GM12878 (cell line): Measurements from ENCODE around the gene UNC45B. TPM values are rescaled to one million over a fixed set of nuclear protein-coding genes. Genes with fewer than 3 reads are reported as not detected.

Experiments used
- HDAC2 ChIP-seq: fragments of 200-600 bp; sonication (generic); IDR thresholded peaks from 2 replicates; pipeline ENCODE4 v1.6.1; 2017
- JUND ChIP-seq: IDR thresholded peaks from 2 replicates; pipeline ENCODE4 v1.6.1; 2012; ENCODE audit warnings: low read depth, mild to moderate bottlenecking, low read length, improper control_type of control experiment, moderate library complexity
- NBN ChIP-seq: fragments of 450-650 bp; IDR thresholded peaks from 2 replicates; pipeline ENCODE4 v1.6.1; 2016
- NFYB ChIP-seq: IDR thresholded peaks from 2 replicates; pipeline ENCODE4 v1.6.1; 2011; ENCODE audit warnings: low read depth, mild to moderate bottlenecking, low read length, improper control_type of control experiment, moderate library complexity; ENCODE audit not compliant: insufficient read depth
- RELA ChIP-seq: fragments of 450-650 bp; IDR thresholded peaks from 2 replicates; pipeline ENCODE4 v1.8.0; 2014; ENCODE audit warnings: borderline replicate concordance; ENCODE audit not compliant: partially characterized antibody
- TCF3 ChIP-seq: IDR thresholded peaks from 2 replicates; pipeline ENCODE4 v1.6.1; 2012; ENCODE audit warnings: low read depth, mild to moderate bottlenecking, low read length, borderline replicate concordance; ENCODE audit not compliant: insufficient read depth
- ZNF217 ChIP-seq: fragments of 450-650 bp; IDR thresholded peaks from 2 replicates; pipeline ENCODE4 v1.6.1; 2017; ENCODE audit warnings: antibody characterized with exemption, mild to moderate bottlenecking
- polyA plus RNA-seq, 11 experiments: library from polyadenylated mRNA; depleted of rRNA in 4 of 11; unstranded in 6 of 11; stranded (reverse) in 5 of 11; fragments of >200 nt; fragmentation: Nextera tagmentation in 4 of 11; fragmentation: Illumina TruSeq in 1 of 11; extraction: Ambion mirVana in 4 of 11; extraction: Trizol in 1 of 11; gene quantifications; 1 replicate in 1 of 11; 2 replicates in 10 of 11; pipeline versions ENCODE4 v1.2.1 to v1.2.3, GENCODE V29; 2011 to 2016; ENCODE audit warnings: inconsistent platforms in 2 of 11, missing spikeins in 2 of 11, low read depth in 1 of 11
- total RNA-seq, 4 experiments: library from RNA; depleted of rRNA in 3 of 4; stranded (reverse); fragments of >200 nt in 3 of 4; fragmentation: Illumina TruSeq in 1 of 4; extraction: Trizol in 1 of 4; gene quantifications; 2 replicates each; pipeline versions ENCODE4 v1.2.1 to v1.2.3, GENCODE V29; 2013 to 2021
- TF ChIP-seq, protein P1 (sequence below): fragments of 450-650 bp; IDR thresholded peaks from 2 replicates; pipeline ENCODE4 v1.6.1; 2017; ENCODE audit warnings: mild to moderate bottlenecking
- TF ChIP-seq, protein P2 (sequence below): fragments of 150-350 bp; IDR thresholded peaks from 2 replicates; pipeline ENCODE4 v1.6.1; 2016; ENCODE audit warnings: low read depth, low read length
- TF ChIP-seq, protein P3 (sequence below): IDR thresholded peaks from 2 replicates; pipeline ENCODE4 v1.6.1; 2011; ENCODE audit warnings: borderline replicate concordance, low read depth, mild to moderate bottlenecking, moderate library complexity, mixed read lengths, low read length; ENCODE audit not compliant: insufficient read depth; ENCODE audit errors: extremely low read length
- TF ChIP-seq, protein P4 (sequence below): IDR thresholded peaks from 2 replicates; pipeline ENCODE4 v1.6.1; 2012; ENCODE audit warnings: improper control_type of control experiment, low read depth, low read length; ENCODE audit not compliant: insufficient replicate concordance
- TF ChIP-seq, protein P5 (sequence below): fragments of 450-650 bp; IDR thresholded peaks from 2 replicates; pipeline ENCODE4 v1.6.1; 2017; ENCODE audit warnings: low read depth, mild to moderate bottlenecking, moderate library complexity

UNC45B gene
- total and polyA plus RNA-seq, 10 of the 15 experiments (the other 5 are each of a cell fraction or from before 2014, with no cell fraction given), result 0.03 TPM; not detected in 9

DNA sequence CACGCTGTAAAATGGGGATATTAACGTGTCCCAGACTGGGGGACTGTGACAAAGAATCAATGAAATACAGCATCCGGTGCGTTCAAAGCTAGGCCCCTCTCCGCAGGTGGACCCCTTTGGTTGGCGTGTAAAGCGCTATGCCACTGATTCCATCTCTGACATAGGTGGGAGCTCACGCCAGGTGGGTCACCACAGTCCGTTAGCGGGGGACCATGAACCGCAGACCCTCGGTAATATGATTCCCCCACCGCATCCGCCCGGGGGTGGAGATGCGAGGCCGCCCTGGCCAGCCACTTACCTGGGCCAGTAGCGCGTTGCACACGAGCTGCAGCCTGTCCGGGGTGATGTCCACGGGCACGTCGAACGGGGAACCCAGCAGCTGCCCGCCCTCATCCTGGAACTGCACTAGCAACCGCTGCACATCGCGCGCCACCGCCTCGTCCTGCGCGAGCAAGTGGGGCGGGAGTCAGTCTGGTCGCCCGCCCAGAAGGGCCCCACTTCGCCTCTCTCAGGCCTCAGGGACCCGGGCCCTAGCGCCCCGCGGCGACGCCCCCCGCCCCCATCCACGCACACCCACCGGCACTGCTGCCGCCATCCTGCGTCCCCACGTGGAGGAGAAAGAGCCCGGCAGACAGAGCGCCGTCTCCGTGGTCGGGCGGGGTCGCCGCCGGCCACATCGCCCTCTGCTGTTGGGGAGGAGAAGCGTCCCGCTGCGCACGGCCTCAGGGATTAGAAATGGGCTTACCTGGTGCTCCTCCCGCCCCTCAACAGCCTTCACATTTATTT, 5.7 kb upstream of the UNC45B start, which contains the start of gene NLE1 (continued):
- TF ChIP-seq, protein P1, sequence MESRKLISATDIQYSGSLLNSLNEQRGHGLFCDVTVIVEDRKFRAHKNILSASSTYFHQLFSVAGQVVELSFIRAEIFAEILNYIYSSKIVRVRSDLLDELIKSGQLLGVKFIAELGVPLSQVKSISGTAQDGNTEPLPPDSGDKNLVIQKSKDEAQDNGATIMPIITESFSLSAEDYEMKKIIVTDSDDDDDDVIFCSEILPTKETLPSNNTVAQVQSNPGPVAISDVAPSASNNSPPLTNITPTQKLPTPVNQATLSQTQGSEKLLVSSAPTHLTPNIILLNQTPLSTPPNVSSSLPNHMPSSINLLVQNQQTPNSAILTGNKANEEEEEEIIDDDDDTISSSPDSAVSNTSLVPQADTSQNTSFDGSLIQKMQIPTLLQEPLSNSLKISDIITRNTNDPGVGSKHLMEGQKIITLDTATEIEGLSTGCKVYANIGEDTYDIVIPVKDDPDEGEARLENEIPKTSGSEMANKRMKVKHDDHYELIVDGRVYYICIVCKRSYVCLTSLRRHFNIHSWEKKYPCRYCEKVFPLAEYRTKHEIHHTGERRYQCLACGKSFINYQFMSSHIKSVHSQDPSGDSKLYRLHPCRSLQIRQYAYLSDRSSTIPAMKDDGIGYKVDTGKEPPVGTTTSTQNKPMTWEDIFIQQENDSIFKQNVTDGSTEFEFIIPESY, result no peak
- no peak for TF ChIP-seq NFYB
- TF ChIP-seq JUND, result no peak
- peak; percentile 0 for TF ChIP-seq RELA
- no peak for TF ChIP-seq HDAC2
- TF ChIP-seq TCF3, result no peak
- no peak for TF ChIP-seq ZNF217
- TF ChIP-seq, protein P2, sequence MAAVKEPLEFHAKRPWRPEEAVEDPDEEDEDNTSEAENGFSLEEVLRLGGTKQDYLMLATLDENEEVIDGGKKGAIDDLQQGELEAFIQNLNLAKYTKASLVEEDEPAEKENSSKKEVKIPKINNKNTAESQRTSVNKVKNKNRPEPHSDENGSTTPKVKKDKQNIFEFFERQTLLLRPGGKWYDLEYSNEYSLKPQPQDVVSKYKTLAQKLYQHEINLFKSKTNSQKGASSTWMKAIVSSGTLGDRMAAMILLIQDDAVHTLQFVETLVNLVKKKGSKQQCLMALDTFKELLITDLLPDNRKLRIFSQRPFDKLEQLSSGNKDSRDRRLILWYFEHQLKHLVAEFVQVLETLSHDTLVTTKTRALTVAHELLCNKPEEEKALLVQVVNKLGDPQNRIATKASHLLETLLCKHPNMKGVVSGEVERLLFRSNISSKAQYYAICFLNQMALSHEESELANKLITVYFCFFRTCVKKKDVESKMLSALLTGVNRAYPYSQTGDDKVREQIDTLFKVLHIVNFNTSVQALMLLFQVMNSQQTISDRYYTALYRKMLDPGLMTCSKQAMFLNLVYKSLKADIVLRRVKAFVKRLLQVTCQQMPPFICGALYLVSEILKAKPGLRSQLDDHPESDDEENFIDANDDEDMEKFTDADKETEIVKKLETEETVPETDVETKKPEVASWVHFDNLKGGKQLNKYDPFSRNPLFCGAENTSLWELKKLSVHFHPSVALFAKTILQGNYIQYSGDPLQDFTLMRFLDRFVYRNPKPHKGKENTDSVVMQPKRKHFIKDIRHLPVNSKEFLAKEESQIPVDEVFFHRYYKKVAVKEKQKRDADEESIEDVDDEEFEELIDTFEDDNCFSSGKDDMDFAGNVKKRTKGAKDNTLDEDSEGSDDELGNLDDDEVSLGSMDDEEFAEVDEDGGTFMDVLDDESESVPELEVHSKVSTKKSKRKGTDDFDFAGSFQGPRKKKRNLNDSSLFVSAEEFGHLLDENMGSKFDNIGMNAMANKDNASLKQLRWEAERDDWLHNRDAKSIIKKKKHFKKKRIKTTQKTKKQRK, result no peak
- TF ChIP-seq NBN, result 0 out of 2 replicates have a peak, but pooled peaks have one; percentile 52
- TF ChIP-seq, protein P3, sequence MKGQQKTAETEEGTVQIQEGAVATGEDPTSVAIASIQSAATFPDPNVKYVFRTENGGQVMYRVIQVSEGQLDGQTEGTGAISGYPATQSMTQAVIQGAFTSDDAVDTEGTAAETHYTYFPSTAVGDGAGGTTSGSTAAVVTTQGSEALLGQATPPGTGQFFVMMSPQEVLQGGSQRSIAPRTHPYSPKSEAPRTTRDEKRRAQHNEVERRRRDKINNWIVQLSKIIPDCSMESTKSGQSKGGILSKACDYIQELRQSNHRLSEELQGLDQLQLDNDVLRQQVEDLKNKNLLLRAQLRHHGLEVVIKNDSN, result peak; percentile 80
- TF ChIP-seq, protein P4, sequence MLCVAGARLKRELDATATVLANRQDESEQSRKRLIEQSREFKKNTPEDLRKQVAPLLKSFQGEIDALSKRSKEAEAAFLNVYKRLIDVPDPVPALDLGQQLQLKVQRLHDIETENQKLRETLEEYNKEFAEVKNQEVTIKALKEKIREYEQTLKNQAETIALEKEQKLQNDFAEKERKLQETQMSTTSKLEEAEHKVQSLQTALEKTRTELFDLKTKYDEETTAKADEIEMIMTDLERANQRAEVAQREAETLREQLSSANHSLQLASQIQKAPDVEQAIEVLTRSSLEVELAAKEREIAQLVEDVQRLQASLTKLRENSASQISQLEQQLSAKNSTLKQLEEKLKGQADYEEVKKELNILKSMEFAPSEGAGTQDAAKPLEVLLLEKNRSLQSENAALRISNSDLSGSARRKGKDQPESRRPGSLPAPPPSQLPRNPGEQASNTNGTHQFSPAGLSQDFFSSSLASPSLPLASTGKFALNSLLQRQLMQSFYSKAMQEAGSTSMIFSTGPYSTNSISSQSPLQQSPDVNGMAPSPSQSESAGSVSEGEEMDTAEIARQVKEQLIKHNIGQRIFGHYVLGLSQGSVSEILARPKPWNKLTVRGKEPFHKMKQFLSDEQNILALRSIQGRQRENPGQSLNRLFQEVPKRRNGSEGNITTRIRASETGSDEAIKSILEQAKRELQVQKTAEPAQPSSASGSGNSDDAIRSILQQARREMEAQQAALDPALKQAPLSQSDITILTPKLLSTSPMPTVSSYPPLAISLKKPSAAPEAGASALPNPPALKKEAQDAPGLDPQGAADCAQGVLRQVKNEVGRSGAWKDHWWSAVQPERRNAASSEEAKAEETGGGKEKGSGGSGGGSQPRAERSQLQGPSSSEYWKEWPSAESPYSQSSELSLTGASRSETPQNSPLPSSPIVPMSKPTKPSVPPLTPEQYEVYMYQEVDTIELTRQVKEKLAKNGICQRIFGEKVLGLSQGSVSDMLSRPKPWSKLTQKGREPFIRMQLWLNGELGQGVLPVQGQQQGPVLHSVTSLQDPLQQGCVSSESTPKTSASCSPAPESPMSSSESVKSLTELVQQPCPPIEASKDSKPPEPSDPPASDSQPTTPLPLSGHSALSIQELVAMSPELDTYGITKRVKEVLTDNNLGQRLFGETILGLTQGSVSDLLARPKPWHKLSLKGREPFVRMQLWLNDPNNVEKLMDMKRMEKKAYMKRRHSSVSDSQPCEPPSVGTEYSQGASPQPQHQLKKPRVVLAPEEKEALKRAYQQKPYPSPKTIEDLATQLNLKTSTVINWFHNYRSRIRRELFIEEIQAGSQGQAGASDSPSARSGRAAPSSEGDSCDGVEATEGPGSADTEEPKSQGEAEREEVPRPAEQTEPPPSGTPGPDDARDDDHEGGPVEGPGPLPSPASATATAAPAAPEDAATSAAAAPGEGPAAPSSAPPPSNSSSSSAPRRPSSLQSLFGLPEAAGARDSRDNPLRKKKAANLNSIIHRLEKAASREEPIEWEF, result no peak
- TF ChIP-seq, protein P5, sequence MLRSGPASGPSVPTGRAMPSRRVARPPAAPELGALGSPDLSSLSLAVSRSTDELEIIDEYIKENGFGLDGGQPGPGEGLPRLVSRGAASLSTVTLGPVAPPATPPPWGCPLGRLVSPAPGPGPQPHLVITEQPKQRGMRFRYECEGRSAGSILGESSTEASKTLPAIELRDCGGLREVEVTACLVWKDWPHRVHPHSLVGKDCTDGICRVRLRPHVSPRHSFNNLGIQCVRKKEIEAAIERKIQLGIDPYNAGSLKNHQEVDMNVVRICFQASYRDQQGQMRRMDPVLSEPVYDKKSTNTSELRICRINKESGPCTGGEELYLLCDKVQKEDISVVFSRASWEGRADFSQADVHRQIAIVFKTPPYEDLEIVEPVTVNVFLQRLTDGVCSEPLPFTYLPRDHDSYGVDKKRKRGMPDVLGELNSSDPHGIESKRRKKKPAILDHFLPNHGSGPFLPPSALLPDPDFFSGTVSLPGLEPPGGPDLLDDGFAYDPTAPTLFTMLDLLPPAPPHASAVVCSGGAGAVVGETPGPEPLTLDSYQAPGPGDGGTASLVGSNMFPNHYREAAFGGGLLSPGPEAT, result no peak; the same call in 1 of the 2 replicates
